Caco-2 (cell line): ENCODE measurements around the gene SLX9. TPM values are rescaled to one million over a fixed set of nuclear protein-coding genes. Genes with fewer than 3 reads are reported as not detected.

Source experiments
- BruUV-seq: library from RNA; stranded (reverse); fragments of 400-500 nt; replicated peaks from 2 replicates; lab custom pipeline; 2021; lab: Mats Ljungman, UMichigan
- CTCF ChIA-PET: fragments of 300-600 bp; sonication (Branson Sonifier 250); formaldehyde crosslinking; loops from one replicate; lab custom pipeline; 2022; ENCODE audit warnings: antibody characterized with exemption; lab: Charles Lee
- POLR2A ChIA-PET: fragments of 300-600 bp; sonication (Branson Sonifier 250); formaldehyde crosslinking; loops from one replicate; lab custom pipeline; 2022; ENCODE audit warnings: antibody characterized with exemption; lab: Charles Lee
- DNase-seq, 2 experiments: peaks; one replicate each; pipeline versions ENCODE4 v3.0.0 to v3.0.0-alpha.2; 2020 to 2022
- H3K27me3 ChIP-seq: replicated peaks from 2 replicates; pipeline ENCODE4 v1.6.0; 2011; ENCODE audit warnings: low read length; ENCODE audit not compliant: control insufficient read depth, insufficient read depth
- H3K36me3 ChIP-seq: 2 replicates; pipeline ENCODE4 v1.5.1; 2011; ENCODE audit warnings: low read length; ENCODE audit not compliant: control insufficient read depth, insufficient read depth
- H3K4me1 ChIP-seq: fragments of 250-450 bp; sonication (Bioruptor Pico); 2 replicates; pipeline ENCODE4 v1.5.1; 2020; ENCODE audit warnings: mild to moderate bottlenecking
- H3K4me3 ChIP-seq: 2 replicates; pipeline ENCODE4 v1.5.1; 2011; ENCODE audit warnings: low read depth, mild to moderate bottlenecking, control low read depth, low read length
- H3K9me3 ChIP-seq: fragments of 250-450 bp; sonication (Bioruptor Pico); 2 replicates; pipeline ENCODE4 v1.5.1; 2020; ENCODE audit warnings: mild to moderate bottlenecking, moderate library complexity
- H3K27ac Mint-ChIP-seq: one replicate; pipeline ENCODE4 v1.8.0; 2022; ENCODE audit warnings: mixed read lengths; ENCODE audit not compliant: unreplicated experiment
- H3K27me3 Mint-ChIP-seq: one replicate; pipeline ENCODE4 v1.8.0; 2022; ENCODE audit warnings: mixed read lengths; ENCODE audit not compliant: insufficient read depth, unreplicated experiment
- H3K36me3 Mint-ChIP-seq: one replicate; pipeline ENCODE4 v1.8.0; 2022; ENCODE audit warnings: mild to moderate bottlenecking, mixed read lengths; ENCODE audit not compliant: insufficient read depth, unreplicated experiment
- H3K4me1 Mint-ChIP-seq: one replicate; pipeline ENCODE4 v1.8.0; 2022; ENCODE audit warnings: low read depth, mixed read lengths; ENCODE audit not compliant: unreplicated experiment
- H3K4me3 Mint-ChIP-seq: one replicate; pipeline ENCODE4 v1.8.0; 2022; ENCODE audit warnings: mild to moderate bottlenecking, moderate library complexity, mixed read lengths; ENCODE audit not compliant: unreplicated experiment
- H3K9me3 Mint-ChIP-seq: one replicate; pipeline ENCODE4 v1.8.0; 2022; ENCODE audit warnings: mixed read lengths; ENCODE audit not compliant: unreplicated experiment
- CTCF ChIP-seq, 2 experiments: fragments of 200-600 bp in 1 of 2; IDR thresholded peaks; 1 replicate in 1 of 2; 2 replicates in 1 of 2; pipeline versions ENCODE4 v1.5.1 to v1.8.0; 2011 to 2022; ENCODE audit warnings: antibody characterized with exemption in 1 of 2, control low read depth in 1 of 2, inconsistent platforms in 1 of 2, low read depth in 1 of 2, low read length in 1 of 2, mild to moderate bottlenecking in 1 of 2, moderate library complexity in 1 of 2; ENCODE audit not compliant: insufficient read depth in 1 of 2, severe bottlenecking in 1 of 2, unreplicated experiment in 1 of 2
- intact Hi-C: fragments of 100-400 bp; cut with micrococcal nuclease; formaldehyde crosslinking; loops from one replicate; pipeline ENCODE4 v1.10.0; 2022; ENCODE audit not compliant: unreplicated experiment
- total RNA-seq: library from RNA; stranded (reverse); gene quantifications from 2 replicates; pipeline ENCODE4 v1.2.3, GENCODE V29; 2022

Gene SLX9
- total RNA-seq, 1 experiment from 2014 or later: 62.1 TPM

DNA sequence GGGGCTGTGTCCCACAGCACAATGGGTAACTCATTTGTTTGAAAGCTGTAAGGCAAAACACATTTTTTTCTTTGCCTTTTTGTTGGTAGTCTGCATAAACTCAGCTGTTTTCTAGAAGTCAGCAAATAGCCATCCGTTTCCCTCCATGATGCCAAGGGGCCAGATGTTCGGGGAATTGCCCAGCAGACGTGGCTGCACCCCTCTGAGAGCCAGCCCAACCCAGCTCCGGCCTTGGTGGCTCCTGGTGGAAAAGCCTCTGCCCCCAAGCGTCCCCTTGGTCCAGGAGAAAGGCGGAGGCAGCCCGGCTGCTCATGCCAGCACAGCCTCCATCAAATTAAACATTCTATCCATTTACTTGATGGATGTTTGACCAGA is 76.2 kb downstream of the SLX9 start:
- no peak overlapping the region for H3K4me3 ChIP-seq
- no peaks in the 10 kb centered on the region for H3K27me3 Mint-ChIP-seq
- ChIA-PET CTCF (no interaction called here), POLR2A (no interaction called here)
- H3K27ac Mint-ChIP-seq: peak overlapping the region; percentile 82
- no peaks in the 10 kb centered on the region for H3K36me3 ChIP-seq
- no TSS peak for BruUV-seq
- H3K9me3 ChIP-seq: no peaks in the 10 kb centered on the region
- intact Hi-C loops: no loop called here
- H3K36me3 Mint-ChIP-seq: peaks cover 6% of the 10 kb centered on the region
- H3K27me3 ChIP-seq: no peaks in the 10 kb centered on the region
- H3K4me1 Mint-ChIP-seq: peaks cover 16% of the 10 kb centered on the region
- no peak for DNase-seq
- H3K9me3 Mint-ChIP-seq: no peaks in the 10 kb centered on the region
- peaks cover 49% of the 10 kb centered on the region for H3K4me1 ChIP-seq
- no peak overlapping the region for H3K4me3 Mint-ChIP-seq
- TF ChIP-seq CTCF (IDR thresholded peaks at IDR 0.05; ENCODE audit: insufficient read depth in 1 of 2, low read depth in 1 of 2, low read length in 1 of 2, severe bottlenecking in 1 of 2, unreplicated experiment in 1 of 2): no peak

DNA sequence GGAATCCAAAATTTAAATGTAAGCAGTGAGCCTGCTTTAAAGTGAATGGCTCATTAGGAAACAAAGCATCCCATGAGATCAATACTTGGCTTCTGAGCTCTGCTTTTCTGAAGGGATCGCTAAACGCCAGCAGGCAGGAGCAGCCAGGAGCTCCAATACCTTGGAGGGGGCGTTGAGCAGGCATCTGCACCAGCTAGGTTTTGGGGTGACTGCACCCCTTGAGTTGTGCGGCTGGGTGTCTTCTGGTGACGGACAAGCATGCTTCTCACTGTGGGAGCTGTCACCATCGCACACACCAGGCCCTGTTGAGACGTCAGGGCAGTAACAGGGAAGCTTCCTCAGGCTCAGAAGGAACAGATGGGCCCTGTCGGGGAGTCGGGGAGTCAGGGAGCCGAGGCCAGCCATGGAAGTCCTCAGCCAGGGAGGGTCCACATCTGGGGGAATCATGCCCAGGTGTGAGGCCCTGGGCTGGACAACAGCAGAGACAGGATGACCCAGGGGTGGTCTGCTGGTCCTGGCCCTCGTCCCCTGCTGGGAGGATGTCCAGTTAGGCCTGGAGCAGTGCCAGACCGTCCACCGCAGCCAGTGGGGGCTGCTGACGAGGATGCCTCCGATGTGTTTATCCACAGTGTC is 76.7 kb downstream of the SLX9 start:
- Histone ChIP-seq H3K9me3 (no peaks in the 10 kb centered on the region), H3K4me3 (no peak overlapping the region), H3K4me1 (peaks cover 47% of the 10 kb centered on the region), H3K36me3 (no peaks in the 10 kb centered on the region), H3K27me3 (no peaks in the 10 kb centered on the region)
- Mint-ChIP-seq H3K27ac (no peak overlapping the region), H3K9me3 (no peaks in the 10 kb centered on the region), H3K36me3 (peaks cover 6% of the 10 kb centered on the region), H3K4me3 (no peak overlapping the region), H3K4me1 (peaks cover 16% of the 10 kb centered on the region), H3K27me3 (no peaks in the 10 kb centered on the region)
- intact Hi-C loops: no loop called here
- TF ChIP-seq CTCF (IDR thresholded peaks at IDR 0.05; ENCODE audit: insufficient read depth in 1 of 2, low read depth in 1 of 2, low read length in 1 of 2, severe bottlenecking in 1 of 2, unreplicated experiment in 1 of 2): no peak
- ChIA-PET POLR2A (no interaction called here), CTCF (interaction anchor here (0.5 kb wide), 1 partner anchor 68 kb away, joined by 3 read pairs; no protein-coding TSS in a partner anchor)
- no TSS peak for BruUV-seq
- no peak for DNase-seq

DNA sequence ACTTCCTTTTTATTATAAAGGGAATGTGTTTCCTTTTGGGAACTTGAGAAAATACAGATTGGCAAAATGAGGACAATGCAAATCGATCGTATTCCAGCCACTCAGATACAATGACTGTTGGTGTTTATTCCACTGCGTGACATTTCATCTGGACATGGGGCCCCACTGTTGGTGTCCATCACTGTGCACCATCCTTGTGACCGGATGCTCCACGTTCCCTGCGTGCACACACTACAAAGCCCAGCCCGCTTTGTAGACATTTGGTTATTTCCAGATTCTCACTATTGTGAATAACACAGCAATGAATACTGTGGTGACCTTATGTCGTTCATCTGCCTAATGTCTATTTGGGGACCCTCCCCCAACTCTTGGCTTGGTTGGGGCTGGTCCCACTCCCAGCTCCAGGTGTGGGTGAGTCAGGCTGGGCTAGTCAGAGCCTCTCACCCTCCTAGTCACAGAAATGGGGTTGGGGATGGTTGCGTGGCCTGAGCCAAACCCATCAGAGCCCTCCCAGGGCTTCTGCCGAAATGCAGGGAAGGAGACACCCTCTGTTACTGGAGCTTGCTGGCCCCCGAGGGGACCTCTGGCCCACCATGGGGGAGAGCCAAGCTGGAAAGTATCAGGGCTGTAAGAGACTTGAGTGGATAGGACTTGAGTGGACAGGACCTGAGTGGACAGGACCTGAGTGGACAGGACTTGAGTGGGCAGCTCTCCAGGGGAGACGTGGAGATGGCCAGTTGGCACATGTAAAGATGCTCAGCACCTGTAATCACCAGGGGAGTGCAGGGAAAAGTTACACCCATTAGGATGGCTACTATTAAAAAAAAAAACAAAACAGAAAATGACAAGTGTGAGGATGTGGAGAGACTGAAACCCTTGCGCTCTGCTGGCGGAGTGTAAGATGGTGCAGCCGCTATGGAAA is 77.5 kb downstream of the SLX9 start:
- H3K36me3 ChIP-seq: no peaks in the 10 kb centered on the region
- ChIA-PET POLR2A (no interaction called here), CTCF (interaction anchor here (0.5 kb wide), 1 partner anchor 69 kb away, joined by 3 read pairs; no protein-coding TSS in a partner anchor)
- peaks cover 23% of the 10 kb centered on the region for H3K4me1 Mint-ChIP-seq
- DNase-seq: no peak
- H3K27me3 Mint-ChIP-seq: no peaks in the 10 kb centered on the region
- H3K4me3 ChIP-seq: no peak overlapping the region
- peak overlapping the region; percentile 10 for H3K27ac Mint-ChIP-seq
- no peaks in the 10 kb centered on the region for H3K9me3 ChIP-seq
- TF ChIP-seq CTCF (IDR thresholded peaks at IDR 0.05; ENCODE audit: insufficient read depth in 1 of 2, low read depth in 1 of 2, low read length in 1 of 2, severe bottlenecking in 1 of 2, unreplicated experiment in 1 of 2): no peak
- intact Hi-C loops: no loop called here
- no peak overlapping the region for H3K4me3 Mint-ChIP-seq
- no TSS peak for BruUV-seq
- peaks cover 47% of the 10 kb centered on the region for H3K4me1 ChIP-seq
- no peaks in the 10 kb centered on the region for H3K9me3 Mint-ChIP-seq
- H3K27me3 ChIP-seq: no peaks in the 10 kb centered on the region
- H3K36me3 Mint-ChIP-seq: peaks cover 6% of the 10 kb centered on the region
